Mucosa of stomach (tissue), 1 donor: ENCODE results near the gene NCBP3.

ENCODE experiments used
- H3K27me3 ChIP-seq: one replicate; pipeline ENCODE4 v1.7.0; 2013; ENCODE audit warnings: mild to moderate bottlenecking, low read length; ENCODE audit not compliant: control insufficient read depth, insufficient read depth
- H3K36me3 ChIP-seq: one replicate; pipeline ENCODE4 v1.7.0; 2013; ENCODE audit warnings: low read length; ENCODE audit not compliant: control insufficient read depth, insufficient read depth
- H3K4me1 ChIP-seq: one replicate; pipeline ENCODE4 v1.7.0; 2013; ENCODE audit warnings: mild to moderate bottlenecking, low read length; ENCODE audit not compliant: control insufficient read depth, insufficient read depth
- H3K4me3 ChIP-seq: one replicate; pipeline ENCODE4 v1.7.0; 2013; ENCODE audit warnings: low read length
- H3K9ac ChIP-seq: one replicate; pipeline ENCODE4 v1.7.0; 2013; ENCODE audit warnings: mild to moderate bottlenecking, low read length, moderate library complexity
- H3K9me3 ChIP-seq: one replicate; pipeline ENCODE4 v1.7.0; 2013; ENCODE audit warnings: mild to moderate bottlenecking, low read length, moderate library complexity; ENCODE audit not compliant: control insufficient read depth
- donor health status: Pancreatic carcinoma.

Gene NCBP3

DNA sequence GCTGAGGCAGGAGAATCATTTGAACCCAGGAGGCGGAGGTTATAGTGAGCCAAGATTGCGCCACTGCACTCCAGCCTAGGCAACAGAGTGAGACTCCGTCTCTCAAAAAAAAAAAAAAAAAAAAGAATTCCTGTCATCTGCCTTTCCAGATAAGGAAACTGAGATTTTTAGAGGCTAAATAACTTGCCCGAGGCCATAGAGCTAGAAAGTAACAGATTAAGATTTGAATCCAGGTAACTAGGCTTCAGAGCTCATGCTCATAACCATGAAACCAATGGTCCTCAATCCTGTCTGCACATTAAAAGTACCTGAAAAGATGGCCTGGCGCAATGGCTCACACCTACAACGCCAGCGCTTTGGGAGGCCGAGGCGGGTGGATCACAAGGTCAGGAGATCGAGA lies 9.5 kb downstream of the NCBP3 start:
- peaks cover 9% of the 10 kb centered on the region for H3K36me3 ChIP-seq

GRCh38 chr17:3835410-3836229 lies 10.4 kb downstream of the NCBP3 start:
- Histone ChIP-seq H3K9ac (no peak overlapping the region), H3K4me3 (no peak overlapping the region), H3K36me3 (peaks cover 9% of the 10 kb centered on the region), H3K9me3 (no peaks in the 10 kb centered on the region), H3K27me3 (no peaks in the 10 kb centered on the region), H3K4me1 (peaks cover 7% of the 10 kb centered on the region)

More for the DNA sequence above, 9.5 kb downstream of the NCBP3 start:
- Histone ChIP-seq H3K9ac (no peak overlapping the region), H3K4me1 (peaks cover 7% of the 10 kb centered on the region), H3K9me3 (no peaks in the 10 kb centered on the region), H3K27me3 (no peaks in the 10 kb centered on the region), H3K4me3 (no peak overlapping the region)

- H3K9ac ChIP-seq = no peak overlapping the region
- peaks cover 2% of the 10 kb centered on the region for H3K36me3 ChIP-seq
- no peak overlapping the region for H3K4me3 ChIP-seq
- H3K4me1 ChIP-seq = peaks cover 7% of the 10 kb centered on the region
- H3K9me3 ChIP-seq = no peaks in the 10 kb centered on the region
- no peaks in the 10 kb centered on the region for H3K27me3 ChIP-seq
Measured at GRCh38 chr17:3834811-3835210, 11.2 kb downstream of the NCBP3 start.

GRCh38 chr17:3828852-3829232 lies 17.2 kb downstream of the NCBP3 start:
- no peaks in the 10 kb centered on the region for H3K27me3 ChIP-seq
- no peaks in the 10 kb centered on the region for H3K4me1 ChIP-seq
- peaks cover 7% of the 10 kb centered on the region for H3K36me3 ChIP-seq
- no peak overlapping the region for H3K9ac ChIP-seq
- H3K4me3 ChIP-seq = no peak overlapping the region
- no peaks in the 10 kb centered on the region for H3K9me3 ChIP-seq

DNA sequence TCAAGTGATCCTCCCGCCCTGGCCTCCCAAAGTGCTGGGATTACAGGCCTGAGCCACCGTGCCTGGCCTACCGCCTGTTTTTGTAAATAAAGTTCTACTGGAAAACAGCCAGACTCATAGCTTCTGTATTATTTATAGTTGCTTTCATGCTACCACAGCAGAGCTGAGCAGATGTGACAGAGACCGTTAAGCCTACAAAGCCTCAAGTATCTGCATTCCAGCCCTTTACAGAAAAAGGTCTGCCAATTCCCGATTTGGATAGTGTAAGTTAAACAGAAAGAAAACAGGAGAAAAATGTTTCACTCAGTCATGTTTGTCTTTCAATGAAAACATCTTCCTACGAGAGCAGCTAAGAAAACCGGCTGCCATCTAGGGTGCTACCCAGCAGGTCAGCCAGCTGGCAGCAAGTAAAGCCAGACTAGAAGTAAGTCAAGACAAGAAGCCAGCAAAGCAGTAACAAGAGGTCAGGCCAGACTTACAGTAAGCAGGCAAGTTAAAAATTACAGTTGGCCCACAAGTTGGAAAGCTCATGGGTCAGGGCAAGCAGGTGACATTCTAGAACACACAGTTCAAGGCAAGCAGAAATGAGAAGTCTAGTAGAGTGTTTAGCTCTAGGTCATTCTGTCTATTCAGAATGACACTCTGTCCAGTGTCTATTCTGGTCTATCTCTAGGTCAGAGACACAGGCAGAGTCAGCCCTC lies 17.7 kb downstream of the NCBP3 start:
- Histone ChIP-seq H3K9ac (no peak overlapping the region), H3K4me3 (no peak overlapping the region), H3K4me1 (no peaks in the 10 kb centered on the region), H3K27me3 (no peaks in the 10 kb centered on the region), H3K36me3 (peaks cover 7% of the 10 kb centered on the region), H3K9me3 (no peaks in the 10 kb centered on the region)

DNA sequence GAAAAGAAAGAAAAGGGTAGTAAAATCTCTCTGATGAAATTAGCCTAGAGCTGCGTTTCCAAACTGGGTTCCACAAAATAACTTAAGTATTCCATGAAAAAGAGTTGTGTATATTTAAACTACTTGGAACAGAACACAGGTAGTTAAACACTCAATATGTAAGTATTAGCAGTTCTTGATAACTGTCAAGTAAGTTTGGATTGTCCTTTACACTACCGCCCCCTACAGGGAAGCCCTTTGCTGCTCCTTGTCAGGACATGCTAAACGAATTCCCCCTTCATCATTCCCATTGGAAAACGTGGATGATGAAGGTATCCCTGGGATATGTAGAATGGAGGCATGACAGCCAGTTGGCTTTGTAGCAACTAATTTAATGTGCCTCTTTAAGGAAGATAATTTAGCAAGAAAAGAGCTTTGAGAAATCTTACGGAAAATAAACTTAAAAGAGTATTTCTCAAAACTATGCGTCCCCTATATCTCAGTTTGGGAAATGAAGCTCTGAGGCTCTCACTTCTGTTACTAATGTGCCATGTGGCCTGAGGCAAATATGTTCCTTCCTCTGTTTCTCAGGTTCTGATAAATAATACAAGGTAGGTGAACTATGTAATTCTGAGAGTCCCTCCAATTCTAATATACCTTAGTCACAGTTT lies 18.8 kb downstream of the NCBP3 start:
- H3K9ac ChIP-seq = no peak overlapping the region
- H3K9me3 ChIP-seq = no peaks in the 10 kb centered on the region
- no peak overlapping the region for H3K4me3 ChIP-seq
- H3K36me3 ChIP-seq = peaks cover 7% of the 10 kb centered on the region
- H3K4me1 ChIP-seq = no peaks in the 10 kb centered on the region
- H3K27me3 ChIP-seq = no peaks in the 10 kb centered on the region

DNA sequence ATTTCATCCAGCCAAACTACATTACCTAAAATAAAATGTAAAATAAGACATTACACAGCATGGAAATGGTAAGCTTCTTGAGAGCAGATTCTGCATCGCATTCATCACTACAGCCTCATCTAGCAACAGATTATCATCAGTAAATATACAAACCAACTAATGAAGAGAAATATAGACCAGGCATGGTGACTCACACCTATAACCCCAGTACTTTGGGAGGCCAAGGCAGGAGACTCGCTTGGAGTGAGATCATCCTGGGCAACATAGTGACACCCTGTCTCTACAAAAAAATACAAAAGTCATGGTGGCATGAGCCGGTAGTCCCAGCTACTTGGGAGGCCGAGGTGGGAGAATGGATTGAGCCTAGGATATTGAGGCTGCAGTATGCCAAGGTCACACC lies 19.9 kb downstream of the NCBP3 start:
- Histone ChIP-seq H3K4me1 (no peaks in the 10 kb centered on the region), H3K9me3 (no peaks in the 10 kb centered on the region), H3K36me3 (peaks cover 7% of the 10 kb centered on the region), H3K9ac (no peak overlapping the region), H3K27me3 (no peaks in the 10 kb centered on the region), H3K4me3 (no peak overlapping the region)

DNA sequence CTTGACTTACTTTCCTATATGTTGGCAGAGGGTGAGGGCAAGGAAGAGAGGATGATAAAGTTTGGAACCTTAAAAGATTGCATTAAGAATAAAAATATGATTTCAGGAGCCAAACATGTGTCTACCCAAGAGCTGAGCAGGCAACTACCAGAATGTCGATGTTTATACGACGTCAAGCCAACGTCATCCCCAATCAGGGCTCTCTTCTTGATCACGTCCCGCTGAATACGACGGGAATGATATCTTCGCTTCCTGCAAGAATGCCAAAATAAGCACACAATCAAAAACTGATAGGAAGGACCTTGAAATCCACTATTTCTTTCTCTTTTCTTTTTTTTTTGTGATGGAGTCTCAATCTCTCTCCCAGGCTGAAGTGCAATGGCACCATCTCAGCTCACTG lies 24.9 kb downstream of the NCBP3 start:
- peaks cover 7% of the 10 kb centered on the region for H3K36me3 ChIP-seq

GRCh38 chr17:3818786-3819185 lies 27.3 kb downstream of the NCBP3 start:
- H3K9ac ChIP-seq = no peak overlapping the region
- no peaks in the 10 kb centered on the region for H3K4me1 ChIP-seq
- no peak overlapping the region for H3K4me3 ChIP-seq
- no peaks in the 10 kb centered on the region for H3K27me3 ChIP-seq
- peaks cover 8% of the 10 kb centered on the region for H3K36me3 ChIP-seq
- no peaks in the 10 kb centered on the region for H3K9me3 ChIP-seq

More for the DNA sequence above, 24.9 kb downstream of the NCBP3 start:
- no peak overlapping the region for H3K9ac ChIP-seq
- H3K27me3 ChIP-seq = no peaks in the 10 kb centered on the region
- H3K4me3 ChIP-seq = no peak overlapping the region
- H3K9me3 ChIP-seq = no peaks in the 10 kb centered on the region
- no peaks in the 10 kb centered on the region for H3K4me1 ChIP-seq

- no peak overlapping the region for H3K9ac ChIP-seq
- H3K36me3 ChIP-seq = peaks cover 9% of the 10 kb centered on the region
- no peaks in the 10 kb centered on the region for H3K9me3 ChIP-seq
- no peaks in the 10 kb centered on the region for H3K4me1 ChIP-seq
- H3K27me3 ChIP-seq = no peaks in the 10 kb centered on the region
- no peak overlapping the region for H3K4me3 ChIP-seq
Measured at GRCh38 chr17:3817851-3818605, 28.0 kb downstream of the NCBP3 start.

DNA sequence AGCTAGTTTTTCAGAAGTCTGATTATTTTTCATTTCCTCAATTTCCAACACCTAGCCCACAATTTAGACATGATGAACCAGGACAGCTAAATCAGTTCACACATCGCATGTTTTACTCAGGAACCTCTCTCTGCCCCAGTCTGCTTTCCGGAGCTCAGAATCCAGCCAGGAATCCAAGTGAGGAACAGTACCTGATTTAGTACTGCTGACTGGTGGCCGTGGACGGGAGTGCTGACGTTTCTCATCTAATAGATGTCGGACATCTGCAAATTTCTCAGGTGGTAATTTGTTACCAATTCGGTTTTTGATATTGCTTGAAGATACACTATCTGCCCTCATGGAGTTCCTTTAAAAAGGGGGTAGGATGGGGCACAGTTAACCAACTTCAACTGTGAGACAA lies 30.1 kb downstream of the NCBP3 start:
- Histone ChIP-seq H3K4me1 (no peaks in the 10 kb centered on the region), H3K9ac (no peak overlapping the region), H3K36me3 (peaks cover 9% of the 10 kb centered on the region), H3K4me3 (no peak overlapping the region), H3K9me3 (no peaks in the 10 kb centered on the region), H3K27me3 (no peaks in the 10 kb centered on the region)
